CMK (cell line): Measurements from ENCODE around the gene BDP1.
"Not testable (repeated sequence)": the region's sequence is repeated elsewhere in the genome, so short reads cannot be mapped to it uniquely, and the experiment has no call there.

Experiments used
- DNase-seq: peaks from one replicate; pipeline ENCODE4 v3.0.0-alpha.2; 2010; ENCODE audit warnings: low read depth

BDP1 gene

DNA sequence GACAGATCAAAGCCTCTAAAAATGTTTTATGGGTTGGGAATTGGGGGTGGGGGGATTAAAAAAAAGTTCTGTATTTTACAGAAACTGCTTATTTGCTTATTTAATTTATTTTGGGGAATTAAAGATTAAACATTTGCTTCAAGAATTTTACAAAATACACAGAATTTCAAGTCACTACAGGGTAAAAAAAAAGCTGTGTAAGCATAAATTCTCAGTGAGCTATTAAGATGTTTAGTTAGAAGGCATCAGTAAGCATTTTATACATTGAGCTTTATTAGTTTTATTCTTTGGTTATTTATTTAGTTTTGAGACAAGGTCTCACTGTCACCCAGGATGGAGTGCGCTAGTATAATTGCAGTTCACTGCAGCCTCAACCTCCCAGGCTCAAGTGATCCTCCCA is 5.2 kb downstream of the BDP1 start:
- no peak for DNase-seq

DNA sequence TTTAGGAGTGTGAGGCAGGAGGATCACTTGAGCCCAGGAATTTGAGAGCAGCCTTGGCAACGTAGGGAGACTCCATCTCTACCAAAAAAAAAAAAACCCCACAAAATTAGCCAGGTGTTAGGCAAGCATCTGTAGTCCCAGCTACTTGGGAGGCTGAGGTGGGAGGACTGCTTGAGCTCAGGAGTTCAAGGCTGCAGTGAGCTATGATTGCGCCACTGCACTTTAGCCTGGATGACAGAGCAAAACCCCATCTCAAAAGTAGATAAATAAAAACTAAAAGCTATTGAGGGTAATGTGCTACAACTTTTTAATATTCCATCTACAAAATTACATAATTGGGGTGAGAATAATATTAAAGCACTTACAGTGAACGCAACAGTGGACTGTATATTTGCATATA is 5.9 kb downstream of the BDP1 start:
- DNase-seq: no peak

DNA sequence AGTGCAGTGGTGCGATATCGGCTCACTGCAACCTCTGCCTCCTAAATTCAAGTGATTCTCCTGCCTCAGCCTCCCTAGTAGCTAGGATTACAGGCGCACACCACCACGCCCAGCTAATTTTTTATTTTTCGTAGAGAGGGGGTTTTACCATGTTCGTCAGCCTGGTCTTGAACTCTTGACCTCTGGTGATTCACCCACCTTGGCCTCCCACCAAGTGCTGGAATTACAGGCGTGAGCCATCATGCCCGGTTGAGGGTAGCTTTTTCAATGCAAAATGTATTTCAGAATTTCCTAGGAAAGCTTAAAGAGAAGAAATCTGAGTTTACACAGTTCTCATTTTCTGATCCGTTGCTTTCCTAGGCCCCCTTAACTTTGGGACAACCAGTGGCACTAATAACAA is 15.7 kb downstream of the BDP1 start:
- DNase-seq: no peak

DNA sequence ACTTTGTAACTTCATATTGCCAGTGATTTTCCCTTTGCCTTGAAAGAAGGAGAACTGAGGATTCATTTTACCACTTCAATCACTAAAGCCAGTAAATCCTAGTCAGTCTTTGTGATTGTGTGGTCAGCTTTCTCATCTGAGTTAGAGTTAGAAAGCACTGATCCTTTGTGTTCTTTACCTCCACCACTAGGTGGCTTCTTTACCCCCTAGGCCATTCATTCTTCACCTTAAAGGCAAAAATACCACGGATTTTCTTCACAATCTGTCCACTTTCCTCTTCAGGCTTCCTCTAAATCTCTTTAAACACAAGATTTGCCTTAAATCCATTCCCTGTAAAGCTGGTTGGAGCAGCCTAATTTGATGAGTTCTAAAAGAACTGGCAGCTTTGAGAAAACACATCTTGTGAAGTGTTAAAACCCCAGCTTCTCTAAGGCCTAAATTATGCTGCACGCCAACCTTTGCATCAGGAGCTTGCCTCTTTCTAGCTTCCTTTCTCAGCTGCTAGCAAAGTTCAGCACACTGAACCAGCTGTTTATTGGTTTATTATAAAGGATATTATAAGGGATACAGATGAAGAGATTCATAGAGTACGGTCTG is 20.4 kb downstream of the BDP1 start:
- no peak for DNase-seq

DNA sequence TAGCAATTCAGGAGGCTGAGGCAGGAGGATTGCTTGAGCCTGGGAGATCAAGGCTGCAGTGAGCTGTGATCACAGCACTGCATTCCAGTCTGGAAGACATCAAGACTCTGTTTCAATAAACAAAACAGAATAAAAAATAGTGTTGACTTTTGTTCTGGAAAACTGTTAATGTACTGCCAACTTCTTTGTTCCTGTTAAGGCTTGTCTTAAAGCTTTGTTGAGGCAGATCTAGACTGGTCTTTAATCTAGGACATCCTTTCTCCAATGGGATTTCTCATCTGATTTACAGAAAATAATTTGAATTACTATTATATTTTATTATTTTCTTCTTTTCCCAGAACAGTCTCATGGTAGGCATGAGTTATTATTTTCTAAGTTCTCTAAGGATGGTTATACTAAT is 26.0 kb downstream of the BDP1 start:
- DNase-seq: no peak

DNA sequence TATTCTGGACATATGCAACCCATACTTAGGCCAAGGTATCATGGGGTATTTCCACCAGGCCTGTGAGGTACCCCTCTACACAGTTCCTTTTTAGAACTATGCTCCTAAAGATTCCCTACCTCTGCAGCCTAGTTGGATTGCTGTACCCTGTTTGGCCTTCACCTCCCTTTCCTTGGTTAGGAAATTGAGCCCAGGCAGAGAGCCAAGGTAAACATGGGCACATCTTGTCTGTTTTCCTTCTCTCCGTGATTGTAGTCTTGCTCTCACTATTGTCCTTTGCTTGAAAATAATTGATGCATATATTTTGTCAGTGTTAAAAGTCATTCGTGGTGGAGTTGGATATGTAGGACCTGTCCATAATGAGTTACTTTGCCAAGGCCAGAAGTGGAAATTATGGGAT is 26.7 kb downstream of the BDP1 start:
- DNase-seq: no peak

DNA sequence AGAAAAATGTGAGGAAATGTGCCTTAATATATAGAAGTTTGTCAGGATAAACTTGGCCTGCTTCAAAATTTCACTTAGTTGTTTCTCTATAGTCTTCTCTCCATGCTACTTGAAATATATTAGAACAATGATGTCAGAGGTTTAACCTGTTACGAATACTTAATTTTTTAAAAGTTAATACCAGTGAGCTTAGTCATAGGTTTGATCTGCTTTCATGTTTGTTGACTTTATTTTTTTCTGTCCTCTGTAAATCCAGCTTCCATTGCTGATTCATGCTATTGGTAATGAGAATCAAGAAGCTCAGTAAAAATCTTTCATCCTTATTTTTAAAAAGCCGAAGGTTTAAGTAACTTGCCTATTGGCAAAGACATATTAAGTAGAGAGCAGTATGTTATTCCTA is 27.9 kb downstream of the BDP1 start:
- DNase-seq: no peak

DNA sequence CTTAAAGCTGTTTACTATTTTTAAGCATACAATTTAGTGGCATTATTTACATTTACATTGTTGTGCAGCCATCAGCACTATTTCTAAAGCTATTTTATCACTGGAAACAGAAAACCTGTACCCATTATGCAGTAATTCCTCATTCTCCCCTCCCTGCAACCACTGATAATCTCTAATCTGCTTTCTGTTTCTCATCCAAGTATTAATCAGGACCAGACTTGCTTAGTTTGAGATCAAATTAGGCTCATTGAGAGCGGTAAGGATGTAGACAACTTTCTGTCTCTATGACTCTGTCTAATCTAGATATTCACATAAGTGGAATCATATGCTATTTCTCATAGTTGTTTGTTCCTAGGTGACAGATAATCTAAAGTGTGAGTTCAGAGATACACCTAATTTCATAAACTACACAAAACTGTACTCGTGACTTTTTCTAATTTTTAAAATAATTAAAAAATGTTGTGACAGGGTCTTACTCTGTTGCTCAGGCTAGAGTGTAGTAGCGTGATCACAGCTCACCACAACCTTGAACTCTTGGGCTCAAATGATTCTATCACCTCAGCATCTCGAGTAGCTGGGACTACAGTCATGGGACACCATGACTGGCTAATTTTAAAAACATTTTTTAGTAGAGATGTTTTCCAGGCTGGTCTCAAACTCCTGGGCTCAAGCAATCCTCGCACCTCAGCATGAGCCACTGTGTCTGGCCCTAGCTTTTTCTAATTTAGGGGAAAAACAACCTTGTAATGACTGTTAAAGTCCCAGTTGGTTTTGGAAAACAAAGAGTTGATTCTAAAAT is 37.6 kb downstream of the BDP1 start:
- DNase-seq: no peak

DNA sequence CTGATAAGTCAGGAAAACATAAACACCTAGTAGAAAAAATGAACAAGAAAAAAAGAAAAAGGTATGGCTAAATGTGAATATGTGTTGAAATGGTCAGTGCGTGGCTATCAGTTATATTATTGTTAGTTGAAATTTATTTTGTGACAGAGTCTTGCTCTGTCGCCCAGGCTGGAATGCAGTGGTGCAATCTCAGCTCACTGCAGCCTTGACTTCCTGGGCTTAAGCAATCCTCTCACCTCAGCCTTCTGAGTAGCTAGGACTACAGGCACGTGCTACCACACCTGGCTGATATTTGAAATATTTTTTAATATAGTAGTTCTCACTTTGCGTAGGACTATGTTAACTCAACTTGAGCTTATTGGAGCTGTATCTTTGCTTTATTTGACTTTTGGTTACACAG is 38.8 kb downstream of the BDP1 start:
- not testable (repeated sequence) for DNase-seq

DNA sequence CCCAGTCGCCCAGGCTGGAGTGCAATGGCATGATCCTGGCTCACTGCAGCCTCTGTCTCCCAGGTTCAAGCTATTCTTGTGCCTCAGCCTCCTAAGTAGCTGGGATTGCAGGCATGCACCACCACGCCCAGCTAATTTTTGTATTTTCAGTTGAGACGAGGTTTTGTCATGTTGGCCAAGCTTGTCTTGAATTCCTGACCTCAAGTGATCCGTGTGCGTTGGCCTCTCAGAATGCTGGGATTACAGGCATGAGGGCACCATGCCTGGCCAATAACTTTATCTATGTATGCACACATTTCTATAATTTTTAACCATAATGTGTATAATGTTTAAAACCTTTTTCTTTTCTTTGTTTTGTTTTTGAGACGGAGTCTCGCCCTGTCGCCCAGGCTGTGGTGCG is 43.3 kb downstream of the BDP1 start:
- DNase-seq: not testable (repeated sequence)

DNA sequence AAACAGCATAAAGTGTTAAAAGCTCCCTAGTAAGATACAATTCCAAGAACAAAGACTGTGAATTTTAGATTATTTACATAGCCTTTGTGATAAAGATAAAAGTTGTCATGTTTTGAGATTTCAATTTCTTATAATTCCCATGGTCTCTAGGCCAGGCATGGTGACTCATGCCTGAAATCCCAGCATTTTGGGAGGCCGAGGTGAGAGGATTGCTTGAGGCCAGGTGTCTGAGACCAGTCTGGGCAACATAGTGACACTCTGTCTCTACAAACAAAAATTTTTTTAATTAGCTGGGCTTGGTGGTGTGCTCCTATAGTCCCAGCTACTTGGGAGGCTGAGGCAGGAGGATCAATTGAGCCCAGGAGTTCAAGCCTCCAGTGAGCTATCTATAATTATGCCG is 48.1 kb downstream of the BDP1 start:
- DNase-seq: no peak

DNA sequence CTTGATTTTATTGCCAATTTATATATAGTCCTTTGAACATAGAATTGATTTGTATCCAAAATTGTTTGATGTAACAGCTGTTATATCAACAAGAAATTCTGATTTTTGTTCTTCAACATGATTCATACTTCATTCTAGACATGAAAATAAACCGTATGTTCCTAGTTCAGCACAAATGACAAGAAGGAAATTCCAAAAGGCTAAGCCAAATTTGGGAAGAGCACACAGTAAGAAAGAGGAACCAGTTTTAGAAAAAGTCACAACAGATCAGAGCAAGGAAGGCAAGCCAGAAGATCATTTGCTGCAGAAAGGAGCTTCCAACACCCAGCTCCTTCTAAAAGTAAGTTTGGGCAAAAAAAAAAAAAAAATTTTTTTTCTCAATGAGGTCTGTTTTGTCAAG is 66.7 kb downstream of the BDP1 start:
- DNase-seq: no peak

DNA sequence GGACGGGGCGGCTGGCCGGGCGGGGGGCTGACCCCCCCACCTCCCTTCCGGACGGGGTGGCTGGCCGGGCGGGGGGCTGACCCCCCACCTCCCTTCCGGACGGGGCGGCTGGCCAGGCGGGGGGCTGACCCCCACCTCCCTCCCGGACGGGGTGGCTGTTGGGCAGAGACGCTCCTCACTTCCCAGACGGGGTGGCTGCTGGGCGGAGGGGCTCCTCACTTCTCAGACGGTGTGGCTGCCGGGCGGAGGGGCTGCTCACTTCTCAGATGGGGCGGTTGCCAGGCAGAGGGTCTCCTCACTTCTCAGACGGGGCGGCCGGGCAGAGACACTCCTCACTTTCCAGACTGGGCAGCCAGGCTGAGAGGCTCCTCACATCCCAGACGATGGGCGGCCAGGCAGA is 70.2 kb downstream of the BDP1 start:
- not testable (repeated sequence) for DNase-seq

DNA sequence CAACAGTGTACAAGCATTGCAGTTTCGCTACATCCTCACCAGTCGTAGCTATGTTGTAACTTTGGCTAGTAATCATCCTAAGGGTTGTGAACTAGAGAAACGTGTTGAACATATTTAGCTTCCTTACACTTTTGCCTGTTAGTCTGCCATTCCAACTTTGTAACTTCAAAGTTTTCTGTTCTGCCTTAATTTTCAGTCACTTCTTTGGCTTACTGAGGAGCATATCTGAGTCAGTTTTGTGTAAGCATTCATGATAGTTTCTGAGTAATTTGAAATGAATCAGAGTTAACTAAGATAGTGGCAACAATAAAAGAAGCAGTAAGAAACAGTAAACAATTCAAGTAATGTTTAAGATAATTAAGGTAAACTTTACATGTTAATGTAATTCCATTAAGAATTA is 72.8 kb downstream of the BDP1 start:
- no peak for DNase-seq

DNA sequence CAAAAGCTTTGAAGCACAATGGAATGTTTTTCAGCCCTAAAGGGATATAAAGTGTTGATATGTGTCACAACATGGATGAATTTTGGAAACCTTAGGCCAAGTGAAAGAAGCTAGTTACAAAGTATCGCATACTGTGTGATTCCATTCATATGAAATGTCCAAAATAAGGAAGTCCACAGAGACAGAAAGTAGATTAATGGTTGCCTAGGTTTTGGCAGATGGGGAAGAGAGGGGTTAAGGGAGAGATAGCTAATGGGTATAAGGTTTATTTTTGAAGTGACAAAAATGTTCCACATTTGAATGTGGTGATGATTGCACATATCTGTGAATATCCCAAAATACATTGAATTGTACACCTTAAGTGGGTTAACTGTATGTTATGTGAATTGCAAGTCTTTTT is 74.2 kb downstream of the BDP1 start:
- DNase-seq: no peak

DNA sequence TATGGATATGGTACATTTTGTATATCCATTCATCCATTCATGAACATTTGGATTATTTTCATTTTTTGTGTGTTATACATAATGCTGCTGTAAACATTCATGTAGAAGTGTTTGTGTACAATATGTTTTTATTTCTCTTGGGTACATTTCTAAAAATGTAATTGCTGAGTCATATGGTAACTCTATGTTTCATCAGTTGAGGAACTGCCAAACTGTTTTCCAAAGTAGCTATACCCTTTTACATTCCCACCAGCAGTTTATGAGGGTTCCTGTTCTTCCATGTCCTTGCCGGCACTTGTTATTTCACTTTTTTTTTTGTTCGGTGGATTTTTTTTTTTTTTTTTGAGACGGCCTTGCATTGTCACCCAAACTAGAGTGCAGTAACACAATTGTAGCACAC is 77.7 kb downstream of the BDP1 start:
- no peak for DNase-seq

DNA sequence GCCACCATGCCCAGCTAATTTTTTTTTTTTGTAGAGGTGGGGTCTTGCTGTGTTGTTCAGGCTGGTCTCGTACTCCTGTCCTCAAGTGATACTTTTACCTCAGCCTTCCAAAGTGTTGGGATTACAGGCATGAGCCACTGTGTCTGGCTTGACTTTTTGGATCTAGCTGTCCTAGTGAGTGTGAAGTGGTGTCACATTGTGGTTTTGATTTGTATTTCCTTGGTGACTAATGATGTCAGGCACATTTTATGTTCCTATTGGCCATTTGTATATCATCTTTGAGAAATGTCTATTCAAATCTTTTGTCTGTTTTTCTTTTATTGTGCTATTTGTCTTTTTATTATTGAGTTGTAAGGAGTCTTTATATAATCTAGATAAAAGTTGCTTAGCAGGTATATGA is 78.2 kb downstream of the BDP1 start:
- DNase-seq: no peak

DNA sequence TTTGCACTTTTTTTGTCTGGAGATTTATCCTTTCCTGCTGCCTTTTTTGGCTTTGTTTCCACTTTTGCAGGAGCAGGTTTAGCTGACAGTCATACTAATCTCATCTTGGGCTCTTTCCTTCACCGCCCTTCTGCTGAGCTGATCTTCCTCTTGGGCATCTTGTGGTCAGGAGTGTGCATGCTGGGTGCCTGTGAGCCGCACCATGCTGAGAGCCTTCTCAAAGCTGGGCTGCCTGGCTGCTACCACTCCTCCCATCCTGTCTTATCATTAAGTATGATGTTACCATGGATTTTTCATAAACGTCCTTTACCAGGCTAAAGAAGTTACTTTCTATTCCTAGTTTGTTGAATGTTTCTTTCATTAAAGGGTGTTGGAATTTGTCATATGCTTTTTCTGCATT is 82.2 kb downstream of the BDP1 start:
- peak; percentile 12 for DNase-seq

DNA sequence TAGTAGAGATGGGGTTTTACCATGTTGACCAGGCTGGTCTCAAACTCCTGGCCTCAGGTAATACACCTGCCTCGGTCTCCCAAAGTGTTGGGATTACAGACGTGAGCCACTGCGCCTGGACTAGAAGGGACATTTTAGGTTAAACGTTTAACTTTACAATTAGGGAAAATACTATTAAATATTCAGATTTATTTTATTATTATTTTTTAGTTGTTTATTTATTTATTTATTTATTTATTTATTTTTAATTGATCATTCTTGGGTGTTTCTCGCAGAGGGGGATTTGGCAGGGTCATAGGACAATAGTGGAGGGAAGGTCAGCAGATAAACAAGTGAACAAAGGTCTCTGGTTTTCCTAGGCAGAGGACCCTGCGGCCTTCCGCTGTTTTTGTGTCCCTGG is 95.4 kb downstream of the BDP1 start:
- DNase-seq: not testable (repeated sequence)

DNA sequence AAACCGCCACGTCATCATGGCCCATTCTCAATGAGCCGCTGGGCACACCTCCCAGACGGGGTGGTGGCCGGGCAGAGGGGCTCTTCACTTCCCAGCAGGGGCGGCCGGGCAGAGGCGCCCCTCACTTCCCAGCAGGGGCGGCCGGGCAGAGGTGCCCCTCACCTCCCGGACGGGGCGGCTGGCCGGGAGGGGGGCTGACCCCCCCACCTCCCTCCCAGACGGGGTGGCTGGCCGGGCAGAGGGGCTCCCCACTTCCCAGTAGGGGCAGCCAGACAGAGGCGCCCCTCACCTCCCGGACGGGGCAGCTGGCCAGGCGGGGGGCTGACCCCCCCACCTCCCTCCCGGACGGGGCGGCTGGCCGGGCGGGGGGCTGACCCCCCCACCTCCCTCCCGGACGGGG is 96.1 kb downstream of the BDP1 start:
- not testable (repeated sequence) for DNase-seq

DNA sequence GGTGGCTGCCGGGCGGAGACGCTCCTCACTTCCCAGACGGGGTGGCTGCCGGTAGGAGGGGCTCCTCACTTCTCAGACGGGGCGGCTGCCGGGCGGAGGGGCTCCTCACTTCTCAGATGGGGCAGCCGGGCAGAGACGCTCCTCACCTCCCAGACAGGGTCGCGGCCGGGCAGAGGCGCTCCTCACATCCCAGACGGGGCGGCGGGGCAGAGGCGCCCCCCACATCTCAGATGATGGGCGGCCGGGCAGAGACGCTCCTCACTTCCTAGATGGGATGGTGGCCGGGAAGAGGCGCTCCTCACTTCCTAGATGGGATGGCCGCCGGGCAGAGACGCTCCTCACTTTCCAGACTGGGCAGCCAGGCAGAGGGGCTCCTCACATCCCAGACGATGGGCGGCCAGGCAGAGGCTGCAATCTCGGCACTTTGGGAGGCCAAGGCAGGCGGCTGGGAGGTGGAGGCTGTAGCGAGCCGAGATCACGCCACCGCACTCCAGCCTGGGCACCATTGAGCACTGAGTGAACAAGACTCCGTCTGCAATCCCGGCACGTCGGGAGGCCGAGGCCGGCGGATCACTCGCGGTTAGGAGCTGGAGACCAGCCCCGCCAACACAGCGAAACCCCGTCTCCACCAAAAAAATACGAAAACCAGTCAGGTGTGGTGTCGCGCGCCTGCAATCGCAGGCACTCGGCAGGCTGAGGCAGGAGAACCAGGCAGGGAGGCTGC is 96.7 kb downstream of the BDP1 start:
- DNase-seq: not testable (repeated sequence)

DNA sequence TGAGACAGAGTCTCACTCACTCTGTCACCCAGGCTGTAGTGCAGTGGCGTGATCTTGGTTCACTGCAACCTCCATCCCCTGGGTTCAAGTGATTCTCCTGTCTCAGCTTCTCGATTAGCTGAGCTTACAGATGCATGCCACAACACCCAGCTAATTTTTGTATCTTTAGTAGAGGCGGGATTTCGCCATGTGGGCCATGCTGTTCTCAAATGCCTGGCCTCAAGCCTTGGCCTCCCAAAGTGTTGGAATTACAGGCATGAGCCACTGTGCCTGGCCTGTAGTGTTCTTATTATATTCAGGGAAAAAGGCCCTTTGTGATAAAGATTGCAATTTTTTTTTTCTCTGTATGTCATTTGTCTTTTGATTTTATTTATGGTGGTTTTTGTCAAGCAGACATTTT is 107.7 kb downstream of the BDP1 start:
- no peak for DNase-seq

DNA sequence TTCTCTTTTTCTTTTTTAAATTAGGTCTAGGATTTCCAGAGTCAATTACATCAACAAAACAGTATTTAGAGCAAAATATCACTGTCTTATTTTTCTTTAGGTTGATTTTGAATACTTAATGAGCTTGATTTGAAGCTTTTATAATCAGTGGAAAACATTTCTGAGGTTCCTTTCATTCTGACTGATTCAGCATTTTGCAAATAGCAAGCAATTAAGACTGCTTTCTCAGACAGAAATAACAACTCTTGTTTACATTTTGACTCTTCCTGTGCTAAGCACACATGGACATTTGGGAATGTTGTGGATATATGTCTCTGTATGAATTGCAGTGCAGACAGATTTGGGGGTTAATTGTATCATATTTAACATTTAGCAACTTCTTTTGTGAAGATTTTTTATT is 109.4 kb downstream of the BDP1 start:
- DNase-seq: no peak
